Activated naive CD4-positive, alpha-beta T cell treated with Interleukin-2 at 50 U/mL for 16 hours (primary cell): ENCODE measurements around the gene ANKRD13C.

Experiments
- DNase-seq: peaks from one replicate; pipeline ENCODE4 v3.0.0-alpha.2; 2020

Gene ANKRD13C

GRCh38 chr1:70288166-70288565 is 66.4 kb downstream of the ANKRD13C start:
- no peak for DNase-seq

GRCh38 chr1:70286453-70286852 is 68.1 kb downstream of the ANKRD13C start:
- no peak for DNase-seq

GRCh38 chr1:70284366-70284765 is 70.2 kb downstream of the ANKRD13C start:
- DNase-seq: no peak

DNA sequence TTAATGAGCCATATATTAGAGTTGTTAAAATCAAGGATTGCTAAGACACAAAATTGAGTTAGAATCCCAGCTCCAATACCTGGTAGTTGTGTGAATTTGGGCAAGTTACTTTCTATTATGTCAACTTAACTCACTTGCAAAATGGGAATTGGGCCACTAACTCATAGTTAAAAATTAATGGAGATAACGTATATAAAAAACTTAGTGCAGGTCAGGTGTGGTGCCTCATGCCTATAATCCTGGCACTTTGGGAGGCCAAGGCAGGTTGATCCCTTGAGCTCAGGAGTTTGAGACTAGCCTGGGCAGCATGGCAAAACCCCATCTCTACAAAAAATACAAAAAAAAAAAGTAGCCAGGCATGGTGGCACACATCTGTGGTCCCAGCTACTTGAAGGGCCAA is 75.8 kb downstream of the ANKRD13C start:
- no peak for DNase-seq

DNA sequence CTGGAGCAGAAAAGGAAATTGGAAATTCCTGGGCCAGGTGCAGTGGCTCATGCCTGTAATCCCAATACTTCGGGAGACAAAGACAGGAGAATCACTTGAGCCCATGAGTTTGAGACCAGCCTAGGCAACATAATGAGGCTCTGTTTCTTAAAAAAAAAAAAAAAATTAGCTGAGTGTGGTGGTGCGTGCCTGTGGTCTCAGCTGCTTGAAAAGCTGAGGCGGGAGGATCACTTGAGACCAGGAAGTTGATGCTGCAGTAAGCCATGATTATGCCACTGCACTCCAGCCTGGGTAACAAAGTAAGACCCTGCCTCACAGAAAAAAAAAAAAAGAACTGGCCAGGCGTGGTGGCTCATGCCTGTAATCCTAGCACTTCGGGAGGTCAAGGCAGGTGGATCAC is 76.6 kb downstream of the ANKRD13C start:
- DNase-seq: no peak

DNA sequence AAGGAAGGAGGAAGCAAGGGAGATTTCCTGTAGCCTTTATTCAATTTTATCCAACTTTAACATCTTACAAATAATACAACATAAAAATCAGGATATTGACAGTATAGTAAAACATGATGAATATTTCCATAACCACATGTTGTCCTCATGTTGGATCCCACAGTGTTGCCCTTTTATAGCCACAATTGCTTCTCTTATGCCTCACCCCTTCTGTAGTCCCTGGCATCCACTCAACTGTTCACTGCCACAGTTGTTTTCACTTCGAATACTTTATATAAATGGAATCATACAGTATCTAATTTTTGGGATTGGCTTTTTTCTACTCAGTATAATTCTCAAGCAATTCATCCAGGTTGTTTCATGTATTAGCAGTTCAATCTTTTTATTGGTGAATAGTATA is 88.6 kb downstream of the ANKRD13C start:
- DNase-seq: no peak

- DNase-seq: no peak
These were observed 89.7 kb downstream of the ANKRD13C start for GRCh38 chr1:70264839-70265238.

DNA sequence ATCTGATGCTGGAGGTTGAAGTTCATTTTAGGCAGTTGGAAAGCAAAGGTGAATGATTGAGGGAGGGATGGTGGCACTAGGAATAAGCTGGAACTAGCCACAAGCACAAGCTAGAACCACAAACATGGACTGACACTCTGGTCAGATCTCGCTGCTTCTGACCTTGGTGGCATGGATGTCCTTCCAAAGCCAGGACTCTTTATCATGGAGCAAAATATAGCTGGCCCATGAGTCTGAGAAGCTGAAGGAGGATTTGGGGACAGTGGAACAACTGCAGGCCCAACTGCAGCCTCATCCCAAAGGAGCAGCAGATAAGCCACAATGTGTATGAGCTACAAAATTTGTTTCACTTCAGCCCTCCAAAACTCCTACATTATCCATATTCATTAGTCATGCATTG is 97.9 kb downstream of the ANKRD13C start:
- DNase-seq: no peak

- DNase-seq: no peak
These were observed 105.8 kb downstream of the ANKRD13C start for GRCh38 chr1:70248729-70249128.

GRCh38 chr1:70247768-70248167 is 106.8 kb downstream of the ANKRD13C start:
- DNase-seq: no peak

DNA sequence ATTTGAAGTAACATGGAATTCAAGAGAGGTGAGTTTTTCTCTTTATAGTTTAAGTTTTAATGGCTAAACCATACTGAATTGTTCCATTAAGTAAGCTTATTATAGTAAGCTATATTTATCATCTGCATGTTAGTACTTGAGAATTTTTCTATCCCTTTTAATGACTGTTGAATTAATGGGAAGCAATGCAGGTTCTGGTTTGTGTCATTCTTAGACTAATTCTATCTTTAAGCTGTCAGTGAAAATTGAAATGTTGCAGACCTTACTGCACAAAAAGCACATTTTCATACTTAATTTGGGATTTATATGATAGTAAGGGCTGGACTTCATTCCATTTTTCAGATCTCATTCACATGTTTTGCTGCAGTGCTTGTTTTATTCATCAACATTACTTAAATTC is 107.4 kb downstream of the ANKRD13C start:
- DNase-seq: no peak

DNA sequence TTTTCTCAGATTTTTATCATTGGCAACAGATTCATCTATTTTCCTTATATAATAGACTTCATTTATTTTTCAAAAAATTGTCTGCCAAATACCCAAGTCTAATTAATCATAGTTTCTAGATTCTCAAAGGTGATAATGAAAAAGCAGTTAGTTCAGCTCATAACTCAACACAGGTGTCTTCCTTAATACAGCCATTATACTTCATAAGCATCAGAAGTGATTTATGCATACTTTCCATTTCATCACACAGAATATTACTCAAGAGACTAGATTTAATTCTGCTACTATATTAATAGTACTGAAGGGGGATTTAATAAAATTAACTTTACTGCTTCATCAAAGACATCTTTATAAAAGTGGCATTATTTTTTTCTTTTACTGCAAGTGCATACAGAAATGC is 114.6 kb downstream of the ANKRD13C start:
- no peak for DNase-seq

GRCh38 chr1:70234733-70235132 is 119.8 kb downstream of the ANKRD13C start:
- no peak for DNase-seq

DNA sequence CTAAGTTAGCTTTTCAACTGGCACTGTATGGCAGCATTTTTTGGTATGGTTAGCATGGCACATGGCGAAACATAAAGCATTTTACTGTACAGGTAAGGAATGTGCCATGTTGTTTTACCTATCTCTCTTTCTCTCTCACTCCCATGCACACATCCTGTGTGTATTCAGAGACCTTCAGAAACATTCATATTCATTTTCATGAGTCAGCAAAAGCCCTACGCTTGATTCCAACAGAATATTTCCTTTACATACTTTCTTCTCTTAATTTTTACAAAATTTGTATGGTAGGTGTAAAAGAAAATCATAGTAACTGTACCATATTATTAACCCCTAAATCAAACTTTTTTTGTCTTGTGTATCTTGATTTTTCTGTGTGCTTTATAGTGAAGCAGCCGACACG is 123.0 kb downstream of the ANKRD13C start:
- no peak for DNase-seq

GRCh38 chr1:70228670-70229069 is 125.9 kb downstream of the ANKRD13C start:
- DNase-seq: no peak

- no peak for DNase-seq
These were observed 127.1 kb downstream of the ANKRD13C start for GRCh38 chr1:70227439-70227838.

DNA sequence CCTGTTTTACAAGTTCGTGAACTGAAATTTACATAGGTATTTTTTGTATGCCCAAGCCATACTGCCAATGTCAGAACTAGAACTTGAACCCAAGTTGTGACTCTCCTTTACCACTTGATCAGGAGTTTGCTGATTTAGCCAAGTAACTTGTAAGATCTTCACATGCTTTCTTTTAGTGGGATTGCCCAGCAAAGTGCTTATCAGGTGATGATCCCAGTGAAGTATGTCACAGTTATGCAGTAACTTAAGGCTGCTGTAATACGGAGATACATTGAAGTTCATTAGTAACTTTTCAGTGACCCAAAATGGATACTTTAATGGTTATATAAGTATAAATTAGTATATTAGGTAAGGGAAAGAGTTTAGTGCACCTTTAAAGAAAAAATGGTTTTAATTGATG is 129.6 kb downstream of the ANKRD13C start:
- no peak for DNase-seq

DNA sequence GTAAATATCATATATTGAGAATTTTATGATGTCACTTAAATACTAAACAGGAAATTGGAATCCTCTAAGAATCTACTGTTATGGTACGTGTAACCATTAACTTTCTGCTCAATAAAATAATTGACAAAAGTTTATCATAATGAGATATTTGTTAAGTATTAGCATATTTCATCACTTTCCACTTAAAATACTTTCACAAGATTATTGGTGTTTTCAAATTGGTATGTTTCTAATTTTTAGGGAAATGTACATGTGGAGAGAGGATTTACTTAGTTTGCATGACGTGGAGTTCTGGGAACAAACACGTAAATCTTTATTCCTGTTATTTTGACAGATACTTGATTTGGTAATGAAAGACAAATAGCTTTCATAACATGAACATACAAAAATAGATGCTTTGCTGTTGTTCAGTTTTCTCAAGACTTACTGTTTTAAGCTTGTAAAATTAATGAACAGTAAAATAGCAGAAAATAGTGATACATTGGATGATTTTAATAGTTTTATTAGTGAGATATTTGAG is 131.7 kb downstream of the ANKRD13C start:
- no peak for DNase-seq

GRCh38 chr1:70221238-70222121 is 133.0 kb downstream of the ANKRD13C start, which contains the start of gene SRSF11:
TSS of gene SRSF11 (plus strand) at chr1:70221380. CDS start at chr1:70221637, 257 bp downstream.
- DNase-seq: peak; percentile 98

DNA sequence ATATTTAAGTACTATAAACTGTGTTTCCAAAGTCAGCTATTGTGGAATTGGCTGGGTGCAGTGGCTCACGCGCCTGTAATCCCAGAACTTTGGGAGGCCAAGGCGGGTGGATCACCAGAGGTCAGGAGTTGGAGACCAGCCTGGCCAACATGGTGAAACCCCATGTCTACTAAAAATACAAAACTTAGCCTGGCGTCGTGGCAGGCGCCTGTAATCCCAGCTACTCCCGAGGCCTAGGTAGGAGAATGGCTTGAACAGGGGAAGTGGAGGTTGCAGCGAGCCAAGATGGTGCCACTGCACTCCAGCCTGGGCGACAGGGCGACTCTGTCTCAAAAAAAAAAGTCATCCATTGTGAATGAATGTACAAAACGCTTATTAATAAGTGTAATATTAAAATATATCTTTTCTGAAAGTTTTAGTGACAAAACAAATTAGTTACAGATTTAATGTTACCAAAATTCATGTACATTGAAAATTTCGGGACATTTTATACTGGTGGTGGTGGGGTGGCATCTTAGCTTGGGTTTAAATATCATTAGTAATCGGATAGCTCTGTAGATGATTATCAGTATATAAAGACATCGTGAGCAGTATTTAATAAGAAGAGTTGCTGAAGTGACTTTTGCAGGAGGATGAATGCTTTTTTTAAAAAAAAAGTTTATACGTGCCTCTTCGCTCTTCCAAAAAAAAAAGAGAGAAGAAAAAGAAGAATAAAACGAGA is 133.8 kb downstream of the ANKRD13C start:
- DNase-seq: no peak

DNA sequence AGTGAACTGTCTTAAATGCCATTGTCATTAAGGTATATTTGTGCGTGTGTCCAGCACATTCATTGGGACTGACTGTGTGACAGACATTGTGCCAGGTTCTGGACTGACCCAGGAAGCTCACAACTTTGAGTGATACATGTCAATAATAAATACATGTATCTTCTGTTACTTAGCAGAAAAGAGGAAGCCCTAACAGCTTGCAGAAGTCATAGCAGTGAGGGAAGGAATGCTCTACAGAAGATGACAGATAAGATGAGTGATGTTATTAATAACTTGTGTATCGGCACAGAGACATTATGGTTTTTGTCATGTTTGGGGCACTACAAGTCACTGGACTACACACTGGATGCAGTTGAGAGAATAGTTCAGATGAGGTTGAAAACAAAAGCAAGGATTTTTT is 134.5 kb downstream of the ANKRD13C start:
- DNase-seq: no peak

GRCh38 chr1:70211541-70211940 is 143.0 kb downstream of the ANKRD13C start:
- DNase-seq: no peak

GRCh38 chr1:70210820-70211219 is 143.7 kb downstream of the ANKRD13C start:
- DNase-seq: no peak
